Measurements from ENCODE around the gene NRL. TPM values are rescaled to one million over a fixed set of nuclear protein-coding genes. Genes with fewer than 3 reads are reported as not detected.
"Not testable (repeated sequence)": the region's sequence is repeated elsewhere in the genome, so short reads cannot be mapped to it uniquely, and the experiment has no call there.

Gene NRL
- total and polyA plus RNA-seq, 12 donors: 2.2 to 20.2 (median 4.5) TPM

DNA sequence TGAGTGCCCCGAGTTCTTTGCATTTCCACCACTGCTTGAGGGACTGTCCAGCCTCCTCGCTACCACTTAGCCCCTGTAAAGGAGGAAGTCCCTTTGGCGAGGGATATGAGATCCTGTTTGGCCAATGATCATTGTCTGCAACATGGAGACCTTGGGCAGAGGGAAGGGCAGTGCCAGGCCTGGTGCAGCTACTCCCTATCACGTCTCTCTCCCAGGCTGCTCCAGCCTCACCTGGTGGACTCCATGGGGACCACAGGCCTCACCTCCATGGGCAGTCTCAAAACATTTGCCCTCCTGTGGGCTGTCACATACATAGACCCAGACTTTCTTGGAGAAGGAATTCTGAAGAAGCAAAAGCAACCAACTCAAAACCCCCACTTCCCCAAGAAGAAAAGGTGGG lies 79.0 kb downstream of the NRL start:
- H3K36me3 ChIP-seq (replicated peaks in 1 of 2); intact Hi-C loops (cut with DNase I); H3K9me3 ChIP-seq (replicated peaks in 1 of 3); H3K4me1 ChIP-seq (replicated peaks in 1 of 2); H3K27me3 ChIP-seq: not testable (repeated sequence)
- H3K4me3 ChIP-seq: peak overlapping the region in 1 of 4 donors; percentile 61
- H3K27ac ChIP-seq: peak overlapping the region in 4 of 5 donors; percentile 69 to 93 (median 83)
- WGBS, 4 donors: 29 to 52% (median 41%) methylated on average over 2 to 3 of the region's 4 CpGs
- peak in 1 of 7 donors; percentile 13 for DNase-seq
- TF ChIP-seq, protein P1, sequence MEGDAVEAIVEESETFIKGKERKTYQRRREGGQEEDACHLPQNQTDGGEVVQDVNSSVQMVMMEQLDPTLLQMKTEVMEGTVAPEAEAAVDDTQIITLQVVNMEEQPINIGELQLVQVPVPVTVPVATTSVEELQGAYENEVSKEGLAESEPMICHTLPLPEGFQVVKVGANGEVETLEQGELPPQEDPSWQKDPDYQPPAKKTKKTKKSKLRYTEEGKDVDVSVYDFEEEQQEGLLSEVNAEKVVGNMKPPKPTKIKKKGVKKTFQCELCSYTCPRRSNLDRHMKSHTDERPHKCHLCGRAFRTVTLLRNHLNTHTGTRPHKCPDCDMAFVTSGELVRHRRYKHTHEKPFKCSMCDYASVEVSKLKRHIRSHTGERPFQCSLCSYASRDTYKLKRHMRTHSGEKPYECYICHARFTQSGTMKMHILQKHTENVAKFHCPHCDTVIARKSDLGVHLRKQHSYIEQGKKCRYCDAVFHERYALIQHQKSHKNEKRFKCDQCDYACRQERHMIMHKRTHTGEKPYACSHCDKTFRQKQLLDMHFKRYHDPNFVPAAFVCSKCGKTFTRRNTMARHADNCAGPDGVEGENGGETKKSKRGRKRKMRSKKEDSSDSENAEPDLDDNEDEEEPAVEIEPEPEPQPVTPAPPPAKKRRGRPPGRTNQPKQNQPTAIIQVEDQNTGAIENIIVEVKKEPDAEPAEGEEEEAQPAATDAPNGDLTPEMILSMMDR (IDR thresholded peaks at IDR 0.05): peak in 1 of 6 experiments; percentile 12

DNA sequence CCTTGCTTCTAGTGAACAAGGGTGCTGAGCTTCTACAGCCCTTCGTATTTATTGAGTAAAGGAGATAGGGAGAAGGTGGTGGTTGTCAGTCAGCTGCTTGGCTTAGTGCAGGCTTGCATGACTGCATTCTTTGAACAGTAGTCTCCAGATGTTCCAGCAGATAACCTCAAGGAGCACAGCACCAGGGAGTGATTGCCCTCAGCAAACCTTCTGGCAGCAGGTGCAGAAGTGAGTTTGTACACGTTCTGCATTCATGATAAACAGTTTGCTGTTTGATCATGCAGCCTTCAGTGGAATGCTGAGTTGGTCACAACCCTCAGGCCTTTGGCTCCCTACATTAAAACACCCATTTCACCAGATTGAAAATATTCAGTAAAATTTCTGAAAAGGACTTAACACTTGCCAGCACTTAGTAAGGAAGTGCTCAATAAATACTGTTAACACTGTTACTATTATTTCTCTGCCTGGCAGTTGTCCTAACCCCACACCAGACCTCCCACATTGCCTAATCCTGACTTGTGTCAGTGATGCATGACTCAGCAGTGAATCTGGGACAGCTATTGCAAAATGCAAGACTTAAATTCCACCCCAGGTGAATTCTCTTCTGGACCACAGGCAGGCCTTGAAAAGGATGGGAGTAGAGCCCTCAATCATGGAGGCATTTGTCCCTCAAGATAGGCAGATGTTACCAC lies 81.9 kb downstream of the NRL start:
- TF ChIP-seq, protein P1 (IDR thresholded peaks at IDR 0.05): no peak
- no peak for TF ChIP-seq POLR2A (IDR thresholded peaks at IDR 0.05)
- H3K4me1 ChIP-seq (replicated peaks in 1 of 2): no peaks in the 10 kb centered on the region
- intact Hi-C loops (cut with DNase I): no loop called here
- no peaks in the 10 kb centered on the region for H3K9me3 ChIP-seq (replicated peaks in 1 of 3)
- peak in 6 of 7 donors; percentile 33 to 74 (median 66) for DNase-seq
- WGBS, 4 donors: 53 to 74% (median 64%) methylated on average over 2 of the region's 2 CpGs
- no peak overlapping the region for H3K4me3 ChIP-seq
- H3K27ac ChIP-seq: no peak overlapping the region
- no peaks in the 10 kb centered on the region for H3K36me3 ChIP-seq (replicated peaks in 1 of 2)
- no peaks in the 10 kb centered on the region for H3K27me3 ChIP-seq

DNA sequence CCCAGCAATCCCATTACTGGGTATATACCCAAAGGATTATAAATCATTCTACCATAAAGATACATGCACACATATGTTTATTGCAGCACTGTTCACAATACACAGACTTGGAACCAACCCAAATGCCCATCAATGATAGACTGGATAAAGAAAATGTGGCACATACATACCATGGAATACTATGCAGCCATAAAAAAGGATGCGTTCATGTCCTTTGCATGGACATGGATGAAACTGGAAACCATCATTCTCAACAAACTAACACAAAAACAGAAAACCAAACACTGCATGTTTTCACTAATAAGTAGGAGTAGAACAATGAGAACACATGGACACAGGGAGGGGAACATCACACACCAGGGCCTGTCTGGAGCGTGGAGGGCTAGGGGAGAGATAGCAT lies 83.4 kb downstream of the NRL start:
- 82 to 92% (median 90%) methylated on average over 2 of the region's 2 CpGs for WGBS, 4 donors
- H3K4me1 ChIP-seq (replicated peaks in 1 of 2); intact Hi-C loops (cut with DNase I): not testable (repeated sequence)

DNA sequence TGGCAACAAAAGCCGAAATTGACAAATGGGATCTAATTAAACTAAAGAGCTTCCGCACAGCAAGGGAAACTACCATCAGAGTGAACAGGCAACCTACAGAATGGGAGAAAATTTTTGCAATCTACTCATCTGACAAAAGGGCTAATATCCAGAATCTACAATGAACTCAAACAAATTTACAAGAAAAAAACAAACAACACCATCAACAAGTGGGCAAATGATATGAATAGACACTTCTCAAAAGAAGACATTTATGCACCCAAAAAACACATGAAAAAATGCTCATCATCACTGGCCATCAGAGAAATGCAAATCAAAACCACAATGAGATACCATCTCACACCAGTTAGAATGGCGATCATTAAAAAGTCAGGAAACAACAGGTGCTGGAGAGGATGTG lies 85.1 kb downstream of the NRL start:
- WGBS, 4 donors: 87 to 96% (median 92%) methylated on average over 2 to 3 of the region's 3 CpGs
- intact Hi-C loops (cut with DNase I): not testable (repeated sequence)

More for the DNA sequence above, 83.4 kb downstream of the NRL start:
- not testable (repeated sequence) for H3K27me3 ChIP-seq; H3K4me3 ChIP-seq; DNase-seq; H3K36me3 ChIP-seq (replicated peaks in 1 of 2); H3K27ac ChIP-seq; H3K9me3 ChIP-seq (replicated peaks in 1 of 3)

More for the DNA sequence above, 85.1 kb downstream of the NRL start:
- not testable (repeated sequence) for H3K9me3 ChIP-seq (replicated peaks in 1 of 3); H3K27me3 ChIP-seq; H3K27ac ChIP-seq; H3K4me3 ChIP-seq; DNase-seq; H3K4me1 ChIP-seq (replicated peaks in 1 of 2); H3K36me3 ChIP-seq (replicated peaks in 1 of 2)

Small RNAs within 50 kb of the gene (microRNA-seq; reads per million reads assigned to microRNA genes)
- 0 to 0.45 (median 0) reads per million in 3 donors for gene MIR7703

Small RNAs within 50 kb of the gene (small RNA-seq; reads per million reads assigned to genes)
- 0.36 to 0.58 reads per million in 2 donors for gene RNA5SP383

Other genes with a start within 250 kb of the NRL start
- gene DHRS4, start 161.2 kb downstream of the NRL start, total RNA-seq: 10 to 100 TPM; 26.1 to 77.5 (median 47.0) TPM
- 10 to 100 TPM; 41.0 to 53.3 (median 52.7) TPM for gene DHRS4, start 161.2 kb downstream of the NRL start, polyA plus RNA-seq
- 10 to 100 TPM; 14.8 to 56.4 (median 33.5) TPM for gene DHRS4L2, start 126.0 kb downstream of the NRL start, total RNA-seq
- 10 to 100 TPM; 41.5 to 52.3 (median 45.7) TPM for gene DHRS4L2, start 126.0 kb downstream of the NRL start, polyA plus RNA-seq
- gene CARMIL3, start 62.9 kb downstream of the NRL start, total RNA-seq: 1 to 10 TPM in 2 of 9 donors, under 1 TPM in 6, not detected in 1; 0.17 to 1.1 (median 0.68) TPM
- gene CARMIL3, start 62.9 kb downstream of the NRL start, polyA plus RNA-seq: 1 to 10 TPM in 2 of 3 donors, under 1 TPM in 1; 0.73 to 5.8 (median 1.7) TPM
- gene CPNE6, start 43.4 kb downstream of the NRL start, total RNA-seq: 1 to 10 TPM in 1 of 9 donors, under 1 TPM in 1, not detected in 7; 0.97 to 1.4 TPM
- under 1 TPM; 0.07 to 0.22 (median 0.16) TPM for gene CPNE6, start 43.4 kb downstream of the NRL start, polyA plus RNA-seq
- 10 to 100 TPM in 7 of 9 donors, 1 to 10 TPM in 2; 4.4 to 37.0 (median 18.4) TPM for gene PCK2, start 20.6 kb downstream of the NRL start, total RNA-seq
- gene PCK2, start 20.6 kb downstream of the NRL start, polyA plus RNA-seq: 10 to 100 TPM in 2 of 3 donors, 1 to 10 TPM in 1; 7.9 to 17.9 (median 10.5) TPM
- 100 to 1,000 TPM in 8 of 9 donors, 10 to 100 TPM in 1; 88.9 to 401 (median 143) TPM for gene DCAF11, start 172 bp downstream of the NRL start, total RNA-seq
- gene DCAF11, start 172 bp downstream of the NRL start, polyA plus RNA-seq: 10 to 100 TPM; 40.4 to 94.0 (median 42.3) TPM
- gene FITM1, start 15.7 kb upstream of the NRL start, total RNA-seq: 10 to 100 TPM in 4 of 9 donors, 1 to 10 TPM in 5; 6.5 to 15.7 (median 9.7) TPM
- gene FITM1, start 15.7 kb upstream of the NRL start, polyA plus RNA-seq: 10 to 100 TPM in 2 of 3 donors, 1 to 10 TPM in 1; 4.6 to 25.7 (median 13.4) TPM
- gene PSME1, start 21.2 kb upstream of the NRL start, total RNA-seq: 100 to 1,000 TPM; 208 to 359 (median 277) TPM
- 100 to 1,000 TPM; 205 to 386 (median 313) TPM for gene PSME1, start 21.2 kb upstream of the NRL start, polyA plus RNA-seq
- gene EMC9, start 26.6 kb upstream of the NRL start, total RNA-seq: 10 to 100 TPM; 22.5 to 65.7 (median 40.5) TPM
- 100 to 1,000 TPM in 2 of 3 donors, 10 to 100 TPM in 1; 21.6 to 149 (median 127) TPM for gene EMC9, start 26.6 kb upstream of the NRL start, polyA plus RNA-seq
- 100 to 1,000 TPM; 107 to 362 (median 191) TPM for gene PSME2, start 31.7 kb upstream of the NRL start, total RNA-seq
- 100 to 1,000 TPM; 388 to 752 (median 687) TPM for gene PSME2, start 31.7 kb upstream of the NRL start, polyA plus RNA-seq
- gene RNF31, start 32.5 kb upstream of the NRL start, total RNA-seq: 100 to 1,000 TPM in 1 of 9 donors, 10 to 100 TPM in 8; 32.8 to 165 (median 59.7) TPM
- 100 to 1,000 TPM in 2 of 3 donors, 10 to 100 TPM in 1; 59.3 to 351 (median 198) TPM for gene RNF31, start 32.5 kb upstream of the NRL start, polyA plus RNA-seq
- gene IRF9, start 46.3 kb upstream of the NRL start, total RNA-seq: 100 to 1,000 TPM in 4 of 9 donors, 10 to 100 TPM in 5; 32.4 to 119 (median 98.3) TPM
- 100 to 1,000 TPM; 118 to 151 (median 129) TPM for gene IRF9, start 46.3 kb upstream of the NRL start, polyA plus RNA-seq
- 10 to 100 TPM in 4 of 9 donors, 1 to 10 TPM in 5; 1.3 to 18.5 (median 9.4) TPM for gene REC8, start 57.1 kb upstream of the NRL start, total RNA-seq
- gene REC8, start 57.1 kb upstream of the NRL start, polyA plus RNA-seq: 100 to 1,000 TPM in 1 of 3 donors, 10 to 100 TPM in 1, 1 to 10 TPM in 1; 3.6 to 111 (median 38.9) TPM
- 10 to 100 TPM; 29.7 to 84.9 (median 45.4) TPM for gene IPO4, start 73.9 kb upstream of the NRL start, total RNA-seq
- 10 to 100 TPM; 19.1 to 43.2 (median 23.8) TPM for gene IPO4, start 73.9 kb upstream of the NRL start, polyA plus RNA-seq
- gene TM9SF1, start 80.5 kb upstream of the NRL start, total RNA-seq: 100 to 1,000 TPM in 2 of 9 donors, 10 to 100 TPM in 7; 60.0 to 123 (median 90.4) TPM
- 10 to 100 TPM; 43.7 to 67.2 (median 56.1) TPM for gene TM9SF1, start 80.5 kb upstream of the NRL start, polyA plus RNA-seq
- gene TSSK4, start 90.7 kb upstream of the NRL start, total RNA-seq: under 1 TPM in 1 of 9 donors, not detected in 8; 0.46 TPM
- under 1 TPM in 1 of 3 donors, not detected in 2; 0.07 TPM for gene TSSK4, start 90.7 kb upstream of the NRL start, polyA plus RNA-seq
- 10 to 100 TPM; 32.9 to 68.6 (median 56.5) TPM for gene CHMP4A, start 98.5 kb upstream of the NRL start, total RNA-seq
- gene CHMP4A, start 98.5 kb upstream of the NRL start, polyA plus RNA-seq: 100 to 1,000 TPM in 2 of 3 donors, 10 to 100 TPM in 1; 71.1 to 118 (median 104) TPM
- 10 to 100 TPM; 20.3 to 53.7 (median 28.6) TPM for gene MDP1, start 101.1 kb upstream of the NRL start, total RNA-seq
- gene MDP1, start 101.1 kb upstream of the NRL start, polyA plus RNA-seq: 10 to 100 TPM; 32.2 to 40.2 (median 39.4) TPM
- 100 to 1,000 TPM; 154 to 454 (median 216) TPM for gene NEDD8, start 117.4 kb upstream of the NRL start, total RNA-seq
- 100 to 1,000 TPM; 136 to 448 (median 215) TPM for gene NEDD8, start 117.4 kb upstream of the NRL start, polyA plus RNA-seq
- gene GMPR2, start 118.0 kb upstream of the NRL start, total RNA-seq: 100 to 1,000 TPM in 8 of 9 donors, 10 to 100 TPM in 1; 92.5 to 188 (median 131) TPM
- 100 to 1,000 TPM in 1 of 3 donors, 10 to 100 TPM in 2; 70.6 to 103 (median 98.0) TPM for gene GMPR2, start 118.0 kb upstream of the NRL start, polyA plus RNA-seq
- 100 to 1,000 TPM in 5 of 9 donors, 10 to 100 TPM in 4; 76.3 to 216 (median 101) TPM for gene TINF2, start 127.7 kb upstream of the NRL start, total RNA-seq
- gene TINF2, start 127.7 kb upstream of the NRL start, polyA plus RNA-seq: 100 to 1,000 TPM in 2 of 3 donors, 10 to 100 TPM in 1; 57.8 to 179 (median 103) TPM
- 1 to 10 TPM in 3 of 9 donors, under 1 TPM in 5, not detected in 1; 0.28 to 1.4 (median 0.88) TPM for gene TGM1, start 148.2 kb upstream of the NRL start, total RNA-seq
- gene TGM1, start 148.2 kb upstream of the NRL start, polyA plus RNA-seq: 1 to 10 TPM in 2 of 3 donors, under 1 TPM in 1; 0.44 to 2.7 (median 2.2) TPM
- 10 to 100 TPM; 26.0 to 40.0 (median 32.3) TPM for gene RABGGTA, start 156.6 kb upstream of the NRL start, total RNA-seq
- 100 to 1,000 TPM in 1 of 3 donors, 10 to 100 TPM in 2; 15.7 to 124 (median 90.7) TPM for gene RABGGTA, start 156.6 kb upstream of the NRL start, polyA plus RNA-seq
- gene DHRS1, start 184.8 kb upstream of the NRL start, total RNA-seq: 10 to 100 TPM; 11.4 to 68.1 (median 36.1) TPM
- 10 to 100 TPM; 19.8 to 38.7 (median 37.6) TPM for gene DHRS1, start 184.8 kb upstream of the NRL start, polyA plus RNA-seq
- 10 to 100 TPM in 8 of 9 donors, 1 to 10 TPM in 1; 9.2 to 28.2 (median 18.2) TPM for gene NOP9, start 184.9 kb upstream of the NRL start, total RNA-seq
- 10 to 100 TPM in 2 of 3 donors, 1 to 10 TPM in 1; 9.1 to 21.1 (median 16.8) TPM for gene NOP9, start 184.9 kb upstream of the NRL start, polyA plus RNA-seq
- gene CIDEB, start 193.0 kb upstream of the NRL start, total RNA-seq: 10 to 100 TPM; 16.4 to 80.3 (median 40.5) TPM
- 10 to 100 TPM; 17.5 to 73.7 (median 37.4) TPM for gene CIDEB, start 193.0 kb upstream of the NRL start, polyA plus RNA-seq
- 10 to 100 TPM in 2 of 9 donors, 1 to 10 TPM in 6, under 1 TPM in 1; 0.42 to 11.1 (median 4.2) TPM for gene LTB4R2, start 195.2 kb upstream of the NRL start, total RNA-seq
- 1 to 10 TPM in 2 of 3 donors, under 1 TPM in 1; 0.57 to 2.7 (median 1.8) TPM for gene LTB4R2, start 195.2 kb upstream of the NRL start, polyA plus RNA-seq
- 10 to 100 TPM in 5 of 9 donors, 1 to 10 TPM in 4; 1.4 to 21.0 (median 11.0) TPM for gene LTB4R, start 196.6 kb upstream of the NRL start, total RNA-seq
- gene LTB4R, start 196.6 kb upstream of the NRL start, polyA plus RNA-seq: 10 to 100 TPM in 2 of 3 donors, 1 to 10 TPM in 1; 9.4 to 30.2 (median 17.5) TPM
- gene ADCY4, start 220.1 kb upstream of the NRL start, total RNA-seq: 10 to 100 TPM in 5 of 9 donors, 1 to 10 TPM in 4; 3.9 to 34.0 (median 12.5) TPM
- gene ADCY4, start 220.1 kb upstream of the NRL start, polyA plus RNA-seq: 10 to 100 TPM in 2 of 3 donors, 1 to 10 TPM in 1; 4.5 to 70.1 (median 45.8) TPM
- 10 to 100 TPM in 1 of 9 donors, 1 to 10 TPM in 6, under 1 TPM in 2; 0.50 to 10.4 (median 3.6) TPM for gene RIPK3, start 225.0 kb upstream of the NRL start, total RNA-seq
- 1 to 10 TPM; 1.5 to 8.0 (median 4.6) TPM for gene RIPK3, start 225.0 kb upstream of the NRL start, polyA plus RNA-seq